ENCODE data around the gene PLSCR5. TPM values are rescaled to one million over a fixed set of nuclear protein-coding genes. Genes with fewer than 3 reads are reported as not detected.

PLSCR5 gene
- total RNA-seq, 2 donors from 2014 or later: not detected

GRCh38 chr3:146640361-146640760 lies 35.2 kb upstream of the PLSCR5 start:
- no peak overlapping the region for H3K4me3 ChIP-seq
- no peaks in the 10 kb centered on the region for H3K4me1 ChIP-seq
- H3K36me3 ChIP-seq: no peaks in the 10 kb centered on the region
- no peak for TF ChIP-seq CTCF (IDR thresholded peaks at IDR 0.05)
- no peak overlapping the region for H3K9ac ChIP-seq (ENCODE audit: low read depth in 2 of 2, low read length in 2 of 2)
- H3K27me3 ChIP-seq: no peaks in the 10 kb centered on the region
- no peaks in the 10 kb centered on the region for H3K9me3 ChIP-seq
- no peak overlapping the region for H3K27ac ChIP-seq
- DNase-seq: no peak
- intact Hi-C loops (cut with DNase I): no loop called here

- Histone ChIP-seq H3K27ac (no peak overlapping the region), H3K4me3 (no peak overlapping the region), H3K36me3 (no peaks in the 10 kb centered on the region), H3K4me1 (no peaks in the 10 kb centered on the region), H3K9me3 (no peaks in the 10 kb centered on the region), H3K27me3 (no peaks in the 10 kb centered on the region), H3K9ac (ENCODE audit: low read depth in 2 of 2, low read length in 2 of 2) (no peak overlapping the region)
- DNase-seq: no peak
- intact Hi-C loops (cut with DNase I): loop anchor here (5.0 kb wide), 1 partner anchor 41 kb away; no protein-coding TSS in a partner anchor
- TF ChIP-seq CTCF (IDR thresholded peaks at IDR 0.05): no peak
Measured at GRCh38 chr3:146638718-146639117, 33.6 kb upstream of the PLSCR5 start.

- no peak overlapping the region for H3K9ac ChIP-seq (ENCODE audit: low read depth in 2 of 2, low read length in 2 of 2)
- no peaks in the 10 kb centered on the region for H3K27me3 ChIP-seq
- intact Hi-C loops (cut with DNase I): loop anchor here (5.0 kb wide), 1 partner anchor 41 kb away; no protein-coding TSS in a partner anchor
- DNase-seq: no peak
- no peak overlapping the region for H3K4me3 ChIP-seq
- H3K36me3 ChIP-seq: no peaks in the 10 kb centered on the region
- TF ChIP-seq CTCF (IDR thresholded peaks at IDR 0.05): no peak
- no peaks in the 10 kb centered on the region for H3K4me1 ChIP-seq
- no peak overlapping the region for H3K27ac ChIP-seq
- H3K9me3 ChIP-seq: no peaks in the 10 kb centered on the region
Measured at GRCh38 chr3:146637871-146638270, 32.7 kb upstream of the PLSCR5 start.

- TF ChIP-seq CTCF (IDR thresholded peaks at IDR 0.05): no peak
- no peak for DNase-seq
- intact Hi-C loops (cut with DNase I): loop anchor here (5.0 kb wide), 1 partner anchor 40 kb away; no protein-coding TSS in a partner anchor
Measured at GRCh38 chr3:146636881-146637280, 31.7 kb upstream of the PLSCR5 start.

DNA sequence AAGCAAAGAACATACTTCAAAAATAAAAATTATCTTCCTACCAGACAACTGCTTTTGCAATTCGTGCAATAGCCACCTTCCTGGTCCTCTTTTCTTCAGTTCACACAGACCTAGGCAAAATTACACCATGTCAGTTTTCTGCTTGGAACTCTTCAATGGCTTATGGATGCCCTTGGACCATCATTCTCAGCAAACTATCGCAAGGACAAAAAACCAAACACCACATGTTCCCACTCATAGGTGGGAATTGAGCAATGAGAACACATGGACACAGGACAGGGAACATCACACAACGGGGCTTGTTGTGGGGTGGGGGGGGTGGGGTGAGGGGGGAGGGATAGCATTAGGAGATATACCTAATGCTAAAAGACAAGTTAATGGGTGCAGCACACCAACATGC lies 29.2 kb upstream of the PLSCR5 start:
- Histone ChIP-seq H3K4me1 (no peaks in the 10 kb centered on the region), H3K9me3 (no peaks in the 10 kb centered on the region), H3K27me3 (no peaks in the 10 kb centered on the region), H3K9ac (ENCODE audit: low read depth in 2 of 2, low read length in 2 of 2) (no peak overlapping the region), H3K36me3 (no peaks in the 10 kb centered on the region), H3K27ac (no peak overlapping the region), H3K4me3 (no peak overlapping the region)
- intact Hi-C loops (cut with DNase I): no loop called here
- no peak for DNase-seq
- TF ChIP-seq CTCF (IDR thresholded peaks at IDR 0.05): no peak

More at GRCh38 chr3:146636881-146637280, 31.7 kb upstream of the PLSCR5 start:
- no peak overlapping the region for H3K9ac ChIP-seq (ENCODE audit: low read depth in 2 of 2, low read length in 2 of 2)
- H3K36me3 ChIP-seq: no peaks in the 10 kb centered on the region
- H3K27me3 ChIP-seq: no peaks in the 10 kb centered on the region
- H3K4me1 ChIP-seq: no peaks in the 10 kb centered on the region
- no peaks in the 10 kb centered on the region for H3K9me3 ChIP-seq
- no peak overlapping the region for H3K4me3 ChIP-seq
- H3K27ac ChIP-seq: no peak overlapping the region

All from colonic mucosa (tissue), 4 donors.